Cardiac muscle cell (in vitro differentiated cells and primary cell): ENCODE data around the gene AURKAIP1. TPM values are rescaled to one million over a fixed set of nuclear protein-coding genes. Genes with fewer than 3 reads are reported as not detected.
A peak's percentile ranks its signal among the peaks of the same experiment; 100 is the strongest.

Experiments used
- DNase-seq, 2 donors: peaks; one replicate each; pipeline versions ENCODE4 v3.0.0 to v3.0.0-alpha.2; 2010 to 2017; ENCODE audit warnings: low read depth in 1 of 2, low spot score in 1 of 2
- H3K27ac ChIP-seq: fragments of 200-600 bp; sonication (generic); 2 replicates; pipeline ENCODE4 v1.5.1; 2016
- H3K27me3 ChIP-seq: fragments of 200-600 bp; sonication (generic); 2 replicates; pipeline ENCODE4 v1.6.0; 2016; ENCODE audit warnings: control low read depth
- H3K36me3 ChIP-seq: fragments of 200-600 bp; sonication (generic); 2 replicates; pipeline ENCODE4 v1.5.1; 2016; ENCODE audit warnings: control low read depth
- H3K4me1 ChIP-seq: fragments of 200-600 bp; sonication (generic); 2 replicates; pipeline ENCODE4 v1.8.1; 2017; ENCODE audit warnings: low read depth, mild to moderate bottlenecking, mixed run types
- H3K4me3 ChIP-seq: fragments of 200-600 bp; sonication (generic); 2 replicates; pipeline ENCODE4 v1.5.1; 2016; ENCODE audit warnings: mild to moderate bottlenecking
- H3K9me3 ChIP-seq: fragments of 200-600 bp; sonication (generic); 2 replicates; pipeline ENCODE4 v1.5.1; 2017; ENCODE audit warnings: low read depth, mild to moderate bottlenecking, control low read depth
- CTCF ChIP-seq: IDR thresholded peaks from 2 replicates; pipeline ENCODE4 v1.5.1; 2012; ENCODE audit warnings: low read depth, mild to moderate bottlenecking, low read length
- polyA plus RNA-seq: library from polyadenylated mRNA; unstranded; fragments of >200 nt; fragmentation: Nextera tagmentation; extraction: Ambion mirVana; gene quantifications from 2 replicates; pipeline ENCODE4 v1.2.1, GENCODE V29; 2016
- total RNA-seq: library from RNA; depleted of rRNA; stranded (reverse); fragments of >200 nt; gene quantifications from 2 replicates; pipeline ENCODE4 v1.2.3, GENCODE V29; 2016

Gene AURKAIP1
- total and polyA plus RNA-seq, 2 experiments from 2014 or later, result 235 to 305 TPM

GRCh38 chr1:1347026-1347595, 27.9 kb downstream of the AURKAIP1 start:
- TF ChIP-seq CTCF, result no peak
- no peaks in the 10 kb centered on the region for H3K36me3 ChIP-seq
- no peak overlapping the region for H3K4me3 ChIP-seq
- no peaks in the 10 kb centered on the region for H3K9me3 ChIP-seq
- H3K4me1 ChIP-seq, result peaks cover 5% of the 10 kb centered on the region
- no peaks in the 10 kb centered on the region for H3K27me3 ChIP-seq
- no peak overlapping the region for H3K27ac ChIP-seq
- no peak for DNase-seq

- Histone ChIP-seq H3K4me3 (no peak overlapping the region), H3K27ac (no peak overlapping the region), H3K9me3 (no peaks in the 10 kb centered on the region), H3K36me3 (no peaks in the 10 kb centered on the region), H3K27me3 (no peaks in the 10 kb centered on the region), H3K4me1 (peaks cover under 1% of the 10 kb centered on the region)
- no peak for DNase-seq
- no peak for TF ChIP-seq CTCF
Measured at GRCh38 chr1:1346501-1346890, 28.5 kb downstream of the AURKAIP1 start.

- no peak overlapping the region for H3K27ac ChIP-seq
- no peaks in the 10 kb centered on the region for H3K9me3 ChIP-seq
- H3K36me3 ChIP-seq, result no peaks in the 10 kb centered on the region
- no peak for DNase-seq
- H3K4me3 ChIP-seq, result no peak overlapping the region
- TF ChIP-seq CTCF, result no peak
- H3K4me1 ChIP-seq, result no peaks in the 10 kb centered on the region
- no peaks in the 10 kb centered on the region for H3K27me3 ChIP-seq
Measured at GRCh38 chr1:1345860-1346500, 29.0 kb downstream of the AURKAIP1 start.

- Histone ChIP-seq H3K36me3 (no peaks in the 10 kb centered on the region), H3K4me1 (no peaks in the 10 kb centered on the region), H3K27ac (no peak overlapping the region), H3K4me3 (no peak overlapping the region), H3K27me3 (no peaks in the 10 kb centered on the region), H3K9me3 (no peaks in the 10 kb centered on the region)
- peak; percentile 3 for TF ChIP-seq CTCF
- no peak for DNase-seq
Measured at GRCh38 chr1:1345384-1345783, 29.6 kb downstream of the AURKAIP1 start.

- H3K9me3 ChIP-seq, result no peaks in the 10 kb centered on the region
- H3K27me3 ChIP-seq, result no peaks in the 10 kb centered on the region
- peak in 1 of 2 donors; percentile 50 for DNase-seq
- peak; percentile 54 for TF ChIP-seq CTCF
- no peaks in the 10 kb centered on the region for H3K4me1 ChIP-seq
- no peak overlapping the region for H3K27ac ChIP-seq
- no peak overlapping the region for H3K4me3 ChIP-seq
- no peaks in the 10 kb centered on the region for H3K36me3 ChIP-seq
Measured at GRCh38 chr1:1344655-1345361, 30.2 kb downstream of the AURKAIP1 start.
